ENCODE data around the gene UGP2. TPM values are rescaled to one million over a fixed set of nuclear protein-coding genes. Genes with fewer than 3 reads are reported as not detected.

Gene UGP2
- total RNA-seq, 2 experiments from 2014 or later, result 140 to 181 TPM

GRCh38 chr2:63874204-63875130, 32.8 kb downstream of the UGP2 start:
- H3K27ac Mint-ChIP-seq, result no peak overlapping the region
- DNase-seq, result no peak
- no peak overlapping the region for H3K4me3 Mint-ChIP-seq
- H3K36me3 Mint-ChIP-seq (ENCODE audit: low read depth), result peaks cover 68% of the 10 kb centered on the region
- no peaks in the 10 kb centered on the region for H3K27me3 Mint-ChIP-seq
- H3K9me3 Mint-ChIP-seq, result peaks cover 8% of the 10 kb centered on the region
- POLR2A ChIA-PET, result no interaction called here
- CTCF ChIA-PET, result interaction anchor here (1.5 kb wide), 1 partner anchor 14 kb away, joined by 3 read pairs; no protein-coding TSS in a partner anchor
- peaks cover 5% of the 10 kb centered on the region for H3K4me1 Mint-ChIP-seq

DNA sequence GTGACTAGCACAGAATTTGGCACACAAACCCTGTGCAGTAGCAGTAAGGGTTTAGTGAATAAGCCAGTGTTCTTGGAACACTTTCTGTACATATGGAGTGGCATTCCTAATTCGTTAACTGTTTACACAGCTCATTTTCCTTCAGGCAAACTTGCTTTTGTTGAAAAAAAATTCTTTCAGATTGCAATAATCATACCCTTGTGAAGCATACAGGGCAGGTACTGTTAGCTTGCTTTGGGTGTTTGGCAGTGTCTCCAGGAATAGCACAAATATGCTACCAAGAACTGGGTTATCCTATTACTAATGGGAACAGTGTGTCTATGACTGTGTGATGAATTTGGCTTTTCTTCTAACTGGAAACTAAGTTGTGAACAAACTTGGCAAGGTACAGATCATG, 33.4 kb downstream of the UGP2 start:
- peaks cover 7% of the 10 kb centered on the region for H3K4me1 Mint-ChIP-seq
- no peak overlapping the region for H3K27ac Mint-ChIP-seq
- peaks cover 8% of the 10 kb centered on the region for H3K9me3 Mint-ChIP-seq
- no peaks in the 10 kb centered on the region for H3K27me3 Mint-ChIP-seq
- peaks cover 66% of the 10 kb centered on the region for H3K36me3 Mint-ChIP-seq (ENCODE audit: low read depth)
- no peak for DNase-seq
- ChIA-PET CTCF (no interaction called here), POLR2A (no interaction called here)
- no peak overlapping the region for H3K4me3 Mint-ChIP-seq

DNA sequence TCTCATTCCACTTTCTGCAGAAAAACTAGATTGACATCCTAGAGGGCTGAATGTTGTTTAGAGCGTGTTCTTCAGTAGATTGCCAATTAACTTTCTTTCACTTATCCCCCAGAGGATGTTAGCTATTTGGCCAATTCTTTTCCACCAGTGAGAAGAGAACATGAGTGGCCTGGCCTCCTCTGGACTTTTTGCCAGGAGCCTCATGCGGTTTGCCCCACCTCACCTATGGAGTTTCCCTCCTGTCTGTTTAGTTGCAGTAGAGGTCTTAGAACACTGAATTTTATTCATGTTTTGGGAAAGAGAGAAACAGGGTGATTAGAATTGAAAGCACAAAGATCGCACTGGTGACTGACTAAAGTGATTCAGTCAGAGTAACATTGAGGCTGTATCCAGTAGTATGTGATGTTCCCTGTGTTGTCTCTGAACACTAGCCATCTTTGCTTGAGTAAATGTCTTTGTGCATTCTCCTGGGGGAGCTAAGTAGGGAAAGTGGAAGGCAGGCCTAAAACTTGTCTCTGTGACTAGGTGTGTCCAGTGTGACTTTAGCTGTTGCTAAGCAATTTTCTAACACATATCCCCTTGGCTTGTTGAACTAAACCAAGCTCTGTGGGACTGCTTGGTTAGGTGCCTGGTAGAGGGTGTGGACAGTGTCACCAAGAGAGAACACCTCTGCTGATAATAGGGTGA, 34.0 kb downstream of the UGP2 start:
- H3K27me3 Mint-ChIP-seq, result no peaks in the 10 kb centered on the region
- no peak overlapping the region for H3K4me3 Mint-ChIP-seq
- peaks cover 65% of the 10 kb centered on the region for H3K36me3 Mint-ChIP-seq (ENCODE audit: low read depth)
- no peak overlapping the region for H3K27ac Mint-ChIP-seq
- ChIA-PET CTCF (interaction anchor here (1.2 to 1.8 kb wide), 4 partner anchors 8 to 177 kb away, joined by 3 to 9 read pairs (median 5); no protein-coding TSS in a partner anchor), POLR2A (interaction anchor here (0.6 kb wide), 1 partner anchor 125 kb away, joined by 3 read pairs; no protein-coding TSS in a partner anchor)
- DNase-seq, result no peak
- H3K4me1 Mint-ChIP-seq, result peaks cover 12% of the 10 kb centered on the region
- H3K9me3 Mint-ChIP-seq, result peaks cover 8% of the 10 kb centered on the region

DNA sequence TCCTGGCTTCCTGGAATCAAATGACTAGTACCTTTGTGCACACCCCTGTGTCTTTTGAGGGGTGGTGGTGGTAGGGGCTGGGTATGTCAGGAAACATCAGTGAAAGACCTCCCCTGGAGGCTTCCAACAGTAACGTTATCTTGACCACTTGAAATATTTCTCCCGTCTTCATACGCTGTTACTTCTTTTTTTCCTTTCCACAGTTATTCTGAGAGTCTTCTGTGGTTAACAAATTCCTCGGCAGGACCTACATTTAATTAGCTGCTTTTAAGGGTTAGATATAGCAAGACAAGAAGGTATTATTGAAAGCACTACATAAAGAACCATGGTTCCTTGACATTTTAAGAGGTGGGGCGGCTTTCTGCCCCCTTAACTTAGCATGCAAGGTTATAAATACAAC, 34.6 kb downstream of the UGP2 start:
- POLR2A ChIA-PET, result interaction anchor here (0.6 kb wide), 1 partner anchor 126 kb away, joined by 3 read pairs; no protein-coding TSS in a partner anchor
- H3K36me3 Mint-ChIP-seq (ENCODE audit: low read depth), result peaks cover 68% of the 10 kb centered on the region
- no peak overlapping the region for H3K27ac Mint-ChIP-seq

GRCh38 chr2:63878486-63878885, 36.8 kb downstream of the UGP2 start:
- Mint-ChIP-seq H3K4me3 (no peak overlapping the region), H3K4me1 (peaks cover 29% of the 10 kb centered on the region), H3K27ac (no peak overlapping the region), H3K36me3 (ENCODE audit: low read depth) (peaks cover 65% of the 10 kb centered on the region), H3K9me3 (peaks cover 3% of the 10 kb centered on the region), H3K27me3 (no peaks in the 10 kb centered on the region)
- ChIA-PET POLR2A (no interaction called here), CTCF (no interaction called here)
- no peak for DNase-seq

More for the DNA sequence above, 34.6 kb downstream of the UGP2 start:
- Mint-ChIP-seq H3K27me3 (no peaks in the 10 kb centered on the region), H3K4me1 (peaks cover 19% of the 10 kb centered on the region), H3K9me3 (peaks cover 8% of the 10 kb centered on the region), H3K4me3 (no peak overlapping the region)
- no peak for DNase-seq
- CTCF ChIA-PET, result interaction anchor here (1.2 to 1.8 kb wide), 4 partner anchors 8 to 178 kb away, joined by 3 to 9 read pairs (median 5); no protein-coding TSS in a partner anchor

- no peaks in the 10 kb centered on the region for H3K27me3 Mint-ChIP-seq
- no peak for DNase-seq
- ChIA-PET POLR2A (no interaction called here), CTCF (no interaction called here)
- no peaks in the 10 kb centered on the region for H3K9me3 Mint-ChIP-seq
- H3K27ac Mint-ChIP-seq, result no peak overlapping the region
- peaks cover 29% of the 10 kb centered on the region for H3K4me1 Mint-ChIP-seq
- H3K4me3 Mint-ChIP-seq, result no peak overlapping the region
- H3K36me3 Mint-ChIP-seq (ENCODE audit: low read depth), result peaks cover 63% of the 10 kb centered on the region
Measured at GRCh38 chr2:63879876-63880433, 38.3 kb downstream of the UGP2 start.

- POLR2A ChIA-PET, result no interaction called here
- no peaks in the 10 kb centered on the region for H3K27me3 Mint-ChIP-seq
- H3K27ac Mint-ChIP-seq, result peak overlapping the region; percentile 1
- CTCF ChIA-PET, result interaction anchor here (1.4 kb wide), 1 partner anchor 14 kb away, joined by 3 read pairs; no protein-coding TSS in a partner anchor
- peaks cover 68% of the 10 kb centered on the region for H3K36me3 Mint-ChIP-seq (ENCODE audit: low read depth)
- no peak overlapping the region for H3K4me3 Mint-ChIP-seq
- H3K9me3 Mint-ChIP-seq, result no peaks in the 10 kb centered on the region
- DNase-seq, result no peak
- H3K4me1 Mint-ChIP-seq, result peaks cover 29% of the 10 kb centered on the region
Measured at GRCh38 chr2:63880625-63881024, 38.9 kb downstream of the UGP2 start.

- ChIA-PET POLR2A (no interaction called here), CTCF (interaction anchor here (0.6 to 1.4 kb wide), 2 partner anchors 14 to 725 kb away, joined by 3 read pairs; no protein-coding TSS in a partner anchor)
- no peak for DNase-seq
- Mint-ChIP-seq H3K4me1 (peaks cover 25% of the 10 kb centered on the region), H3K27ac (no peak overlapping the region), H3K27me3 (no peaks in the 10 kb centered on the region), H3K9me3 (no peaks in the 10 kb centered on the region), H3K4me3 (no peak overlapping the region), H3K36me3 (ENCODE audit: low read depth) (peaks cover 64% of the 10 kb centered on the region)
Measured at GRCh38 chr2:63881205-63881604, 39.5 kb downstream of the UGP2 start.

GRCh38 chr2:63882395-63883105, 40.9 kb downstream of the UGP2 start:
- Mint-ChIP-seq H3K9me3 (no peaks in the 10 kb centered on the region), H3K27me3 (no peaks in the 10 kb centered on the region), H3K4me3 (no peak overlapping the region), H3K4me1 (peaks cover 23% of the 10 kb centered on the region), H3K36me3 (ENCODE audit: low read depth) (peaks cover 57% of the 10 kb centered on the region), H3K27ac (no peak overlapping the region)
- DNase-seq, result no peak
- POLR2A ChIA-PET, result no interaction called here
- CTCF ChIA-PET, result interaction anchor here (0.6 kb wide), 2 partner anchors 18 to 949 kb away, joined by 4 read pairs; no protein-coding TSS in a partner anchor

- peaks cover 14% of the 10 kb centered on the region for H3K4me1 Mint-ChIP-seq
- H3K36me3 Mint-ChIP-seq (ENCODE audit: low read depth), result peaks cover 66% of the 10 kb centered on the region
- no peaks in the 10 kb centered on the region for H3K9me3 Mint-ChIP-seq
- DNase-seq, result no peak
- no peaks in the 10 kb centered on the region for H3K27me3 Mint-ChIP-seq
- H3K27ac Mint-ChIP-seq, result no peak overlapping the region
- CTCF ChIA-PET, result no interaction called here
- POLR2A ChIA-PET, result no interaction called here
- no peak overlapping the region for H3K4me3 Mint-ChIP-seq
Measured at GRCh38 chr2:63886445-63886844, 44.7 kb downstream of the UGP2 start.

- no peak for DNase-seq
- H3K36me3 Mint-ChIP-seq (ENCODE audit: low read depth), result peaks cover 64% of the 10 kb centered on the region
- ChIA-PET POLR2A (no interaction called here), CTCF (no interaction called here)
- peaks cover 5% of the 10 kb centered on the region for H3K4me1 Mint-ChIP-seq
- H3K27ac Mint-ChIP-seq, result no peak overlapping the region
- H3K9me3 Mint-ChIP-seq, result no peaks in the 10 kb centered on the region
- H3K27me3 Mint-ChIP-seq, result no peaks in the 10 kb centered on the region
- no peak overlapping the region for H3K4me3 Mint-ChIP-seq
Measured at GRCh38 chr2:63888053-63888452, 46.4 kb downstream of the UGP2 start.

Measured in activated CD4-positive, alpha-beta T cell treated with anti-CD3 and anti-CD28 coated beads, Interleukin-2, amount 10 ng/mL, durations not matched to agents 7 days and 5 days (primary cell).